SKM-1 (cell line): ENCODE data around the gene PLA2G2F.

Experiments
- DNase-seq: peaks from one replicate; lab custom pipeline; 2025; ENCODE audit not compliant: unreplicated experiment; lab: John Stamatoyannopoulos, UW

PLA2G2F gene

GRCh38 chr1:20138961-20139550 lies at the start of gene PLA2G2F:
TSS of gene PLA2G2F (plus strand) at chr1:20139323. CDS start at chr1:20139428, 105 bp downstream.
- no peak for DNase-seq

GRCh38 chr1:20089328-20090077 lies 49.6 kb upstream of the PLA2G2F start:
- DNase-seq = no peak

DNA sequence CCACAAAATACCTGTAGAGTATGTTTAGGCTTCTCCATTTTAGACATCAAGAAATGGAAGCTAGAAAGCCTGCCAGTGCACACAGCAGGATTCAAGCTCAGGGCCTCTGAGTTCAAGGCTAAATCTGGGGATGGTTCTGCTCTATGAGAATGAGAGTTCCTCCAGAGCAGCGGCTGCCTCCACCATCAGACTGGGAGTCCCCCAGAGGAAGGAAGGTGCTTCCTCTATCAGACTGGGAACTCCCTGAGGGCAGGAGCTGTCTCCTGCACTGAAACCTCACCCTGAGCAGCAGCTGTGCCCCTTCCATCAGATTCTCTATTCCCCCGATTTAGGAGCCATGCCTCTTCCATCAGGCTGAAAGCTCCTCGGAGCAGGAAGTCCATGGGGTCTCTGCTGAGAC lies 49.0 kb upstream of the PLA2G2F start:
- DNase-seq = no peak

- DNase-seq = no peak
These were observed 48.5 kb upstream of the PLA2G2F start for GRCh38 chr1:20090641-20091040.

- DNase-seq = no peak
These were observed 45.8 kb upstream of the PLA2G2F start for GRCh38 chr1:20093303-20093702.

DNA sequence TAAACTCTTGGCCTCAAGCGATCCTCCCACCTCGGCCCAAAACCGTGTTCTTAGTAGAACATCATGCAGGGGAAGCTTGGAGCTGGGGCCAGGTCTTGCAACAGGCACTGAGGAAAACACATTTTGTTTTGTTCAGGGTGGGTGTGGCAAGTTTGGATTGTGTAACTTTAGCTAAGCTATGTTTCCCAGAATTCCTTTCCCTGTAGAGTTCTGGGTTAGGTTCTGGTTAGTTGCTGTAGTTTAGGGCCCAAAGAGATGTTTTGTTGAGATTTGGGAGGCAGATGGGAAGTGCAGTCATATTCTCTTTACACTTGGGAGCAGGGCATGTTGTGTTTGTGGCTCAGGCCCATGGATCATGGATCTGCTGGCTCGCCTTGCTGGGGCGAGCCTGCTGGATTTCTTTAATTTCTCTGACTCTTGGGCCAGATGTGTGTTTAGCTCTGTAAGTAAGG lies 45.2 kb upstream of the PLA2G2F start:
- no peak for DNase-seq

GRCh38 chr1:20095564-20096434 lies 43.3 kb upstream of the PLA2G2F start:
- DNase-seq = no peak

- DNase-seq = no peak
These were observed 42.2 kb upstream of the PLA2G2F start for GRCh38 chr1:20096840-20097447.

DNA sequence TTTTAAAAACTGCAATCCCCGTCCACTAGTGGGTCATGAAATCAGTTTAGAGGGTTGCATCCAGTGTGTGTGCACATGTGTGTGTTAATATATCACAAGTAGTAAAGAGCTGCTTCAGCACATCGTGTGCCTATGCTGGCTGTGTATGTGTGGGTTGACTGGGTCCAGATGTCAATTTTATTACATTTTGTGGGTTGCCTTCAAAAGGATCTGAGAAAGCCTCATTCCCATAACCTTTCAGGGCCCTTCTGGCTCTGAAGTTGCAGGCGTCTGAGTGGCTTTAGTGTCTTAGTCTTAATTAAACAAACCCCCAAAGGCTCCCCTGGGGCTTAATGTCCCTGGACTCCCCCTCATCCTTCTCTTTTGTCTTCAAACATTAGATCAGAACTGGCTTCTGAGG lies 39.6 kb upstream of the PLA2G2F start:
- no peak for DNase-seq

DNA sequence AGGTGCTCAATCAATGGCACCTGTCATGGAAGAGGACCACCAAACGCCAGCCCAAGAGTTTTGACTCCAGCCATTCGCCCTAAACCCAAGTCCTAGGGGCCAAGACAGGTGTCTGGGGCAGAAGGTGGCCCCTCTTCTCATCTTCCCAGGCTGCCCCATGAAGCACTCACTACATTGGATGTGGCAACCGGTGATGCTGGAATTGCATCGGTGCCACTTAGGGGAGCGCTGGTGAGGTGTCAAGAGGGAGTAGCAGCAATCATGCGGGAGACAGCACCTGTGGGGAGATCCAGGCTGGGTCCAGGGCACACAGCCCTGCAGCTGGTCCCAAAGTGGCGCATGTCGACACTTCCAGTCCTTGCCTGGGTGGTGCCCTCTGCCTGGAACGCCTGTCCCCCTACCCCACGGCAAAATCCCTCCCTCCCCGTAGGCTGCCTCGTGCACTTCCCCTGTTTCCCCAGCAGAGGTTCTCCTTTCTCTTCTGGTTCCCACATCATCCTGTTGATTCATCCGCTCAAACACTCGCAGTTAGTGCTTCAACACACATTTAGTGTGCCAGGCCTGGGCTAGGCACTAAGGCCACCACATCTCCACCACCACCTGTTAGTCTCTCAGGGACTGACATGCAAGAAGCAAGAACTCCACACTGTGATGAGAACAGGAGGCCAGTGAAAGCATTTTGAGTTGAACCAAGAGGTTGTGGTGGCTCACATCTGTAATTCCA lies 38.3 kb upstream of the PLA2G2F start:
- DNase-seq = peak; percentile 26

DNA sequence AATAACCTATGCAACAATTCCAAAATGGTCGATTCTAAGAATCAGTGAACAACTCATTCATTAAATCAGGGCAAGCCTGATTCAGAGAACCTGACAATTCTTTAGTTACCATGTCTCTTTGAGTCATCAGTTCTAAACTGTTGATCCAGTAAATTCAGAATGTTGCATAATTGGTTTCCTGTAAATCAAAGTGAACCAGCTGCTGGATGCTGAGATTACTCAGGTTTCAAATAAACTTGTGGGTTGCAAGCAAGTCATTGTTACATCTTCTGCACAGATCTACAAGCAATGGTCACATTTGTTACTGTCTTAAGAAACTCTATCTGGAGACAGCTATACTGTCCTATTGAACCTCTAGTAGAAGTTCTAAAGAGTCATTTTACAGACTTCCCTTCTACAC lies 36.2 kb upstream of the PLA2G2F start:
- DNase-seq = no peak

GRCh38 chr1:20105856-20106255 lies 33.3 kb upstream of the PLA2G2F start:
- DNase-seq = no peak

GRCh38 chr1:20107351-20107750 lies 31.8 kb upstream of the PLA2G2F start:
- DNase-seq = no peak

DNA sequence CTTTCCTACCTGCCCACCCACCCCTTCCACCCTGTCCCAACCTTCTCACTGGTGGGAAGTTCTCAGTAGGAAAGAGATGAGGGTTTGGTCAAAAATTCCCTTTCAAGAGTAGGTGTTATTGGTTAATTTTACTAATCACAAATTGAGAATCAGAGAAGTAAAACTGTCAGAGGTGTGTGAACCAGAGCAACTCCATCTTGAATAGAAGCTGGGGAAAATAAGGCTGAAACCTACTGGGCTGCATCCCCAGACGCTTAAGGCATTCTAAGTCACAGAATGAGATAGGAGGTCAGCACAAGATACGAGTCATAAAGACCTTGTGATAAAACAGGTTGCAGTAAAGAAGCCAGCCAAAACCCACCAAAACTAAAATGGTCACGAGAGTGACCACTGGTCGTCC lies 31.3 kb upstream of the PLA2G2F start:
- DNase-seq = no peak

DNA sequence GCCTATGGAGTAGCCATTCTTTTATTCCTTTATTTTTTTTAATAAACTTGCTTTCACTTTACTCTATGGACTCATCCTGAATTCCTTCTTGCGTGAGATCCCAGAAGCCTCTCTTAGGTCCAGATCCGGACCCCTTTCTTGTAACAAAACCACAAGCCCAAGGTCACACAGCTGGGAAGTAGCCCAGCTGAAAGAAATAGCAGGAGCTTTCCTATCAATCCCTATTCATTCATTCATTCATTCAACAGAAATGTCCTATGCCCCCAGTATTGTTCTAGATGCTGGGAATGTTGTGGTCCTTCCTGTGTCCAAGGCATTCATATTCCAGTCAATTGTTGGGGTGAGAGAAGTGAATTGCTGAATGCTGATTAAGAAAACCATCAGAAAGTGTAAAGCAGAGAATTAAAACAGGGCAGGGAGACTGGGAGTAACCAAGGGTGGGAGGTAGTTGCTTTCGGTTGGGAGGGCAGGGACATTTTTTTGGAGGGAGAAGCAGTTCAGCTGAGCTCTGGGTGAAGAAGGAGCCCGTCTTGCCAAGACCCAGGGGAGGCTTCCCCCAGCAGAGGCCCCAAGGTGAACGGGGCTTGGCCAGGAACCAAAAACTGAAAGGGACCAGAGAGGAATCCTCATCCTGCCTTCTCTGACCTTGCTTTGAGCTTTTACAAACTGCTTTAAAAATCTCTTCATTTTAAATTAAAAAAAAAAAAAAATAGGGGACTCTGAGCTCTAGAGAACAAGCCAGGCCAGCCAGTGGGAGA lies 30.6 kb upstream of the PLA2G2F start:
- DNase-seq = no peak

DNA sequence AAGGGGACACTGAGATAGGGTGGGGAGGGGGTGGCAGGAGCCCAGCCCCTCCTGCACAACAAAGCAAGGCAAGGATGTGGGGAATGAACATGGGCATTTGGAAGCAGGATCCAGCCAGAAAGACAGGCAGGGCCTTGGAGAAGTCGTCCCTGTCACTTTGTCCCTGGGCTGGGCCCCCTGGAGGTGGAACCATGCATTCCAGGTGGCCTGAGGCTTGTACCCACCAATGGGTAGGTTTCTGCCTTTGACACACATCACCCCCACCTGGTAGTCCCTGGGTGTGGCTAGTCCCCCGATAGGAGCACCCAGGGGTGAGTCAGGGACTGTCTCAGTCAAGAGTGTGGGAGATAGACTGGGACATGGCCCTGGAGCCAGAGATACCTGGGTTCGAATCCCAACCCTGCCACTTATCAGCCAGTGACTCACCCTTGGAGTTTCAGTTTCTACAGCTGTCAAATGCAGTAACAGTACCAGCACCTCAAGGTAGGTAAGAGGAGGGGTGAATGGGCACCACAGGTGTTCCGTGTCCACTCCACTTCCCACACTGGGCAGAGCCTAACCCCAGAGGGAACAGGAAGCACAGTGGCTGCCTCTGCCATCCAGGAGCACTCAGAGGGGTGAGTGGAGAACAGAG lies 29.8 kb upstream of the PLA2G2F start:
- DNase-seq = no peak

- no peak for DNase-seq
These were observed 28.4 kb upstream of the PLA2G2F start for GRCh38 chr1:20110679-20111078.

GRCh38 chr1:20111452-20111851 lies 27.7 kb upstream of the PLA2G2F start:
- no peak for DNase-seq

- DNase-seq = no peak
These were observed 26.7 kb upstream of the PLA2G2F start for GRCh38 chr1:20112279-20113000.
